GM21529 (cell line): ENCODE measurements around the gene AVPR1A.

ENCODE experiments used
- ATAC-seq: cut with Tn5 transposase; IDR thresholded peaks from one replicate; pipeline ENCODE4 v1.9.1; 2021; ENCODE audit not compliant: unreplicated experiment

Gene AVPR1A

DNA sequence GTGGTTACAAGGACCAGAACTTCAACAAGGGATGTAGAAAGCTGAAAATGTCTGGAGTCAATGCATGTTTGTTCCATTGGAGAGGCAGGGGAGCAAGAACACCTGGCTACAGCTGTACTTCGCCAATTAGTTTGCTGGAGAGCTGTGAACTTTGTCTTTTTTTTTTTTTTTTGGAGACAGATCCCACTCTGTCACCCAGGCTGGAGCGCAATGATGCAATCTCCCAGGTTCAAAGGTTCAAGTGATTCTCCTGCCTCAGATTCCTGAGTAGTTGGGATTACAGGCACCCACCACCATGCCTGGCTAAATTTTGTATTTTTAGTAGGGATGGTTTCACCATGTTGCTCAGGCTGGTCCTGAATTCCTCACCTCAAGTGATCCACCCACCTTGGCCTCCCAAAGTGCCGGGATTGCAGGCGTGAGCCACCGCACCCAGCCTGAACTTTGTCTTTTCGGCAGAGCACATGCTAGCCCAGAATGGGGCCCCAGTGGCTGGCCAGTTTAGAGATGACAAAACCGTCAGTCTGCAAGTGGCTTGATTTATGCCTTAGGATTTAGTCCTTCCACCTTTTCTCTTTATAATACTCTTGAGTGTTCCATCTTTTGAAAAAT lies 55.5 kb downstream of the AVPR1A start:
- ATAC-seq: no peak

DNA sequence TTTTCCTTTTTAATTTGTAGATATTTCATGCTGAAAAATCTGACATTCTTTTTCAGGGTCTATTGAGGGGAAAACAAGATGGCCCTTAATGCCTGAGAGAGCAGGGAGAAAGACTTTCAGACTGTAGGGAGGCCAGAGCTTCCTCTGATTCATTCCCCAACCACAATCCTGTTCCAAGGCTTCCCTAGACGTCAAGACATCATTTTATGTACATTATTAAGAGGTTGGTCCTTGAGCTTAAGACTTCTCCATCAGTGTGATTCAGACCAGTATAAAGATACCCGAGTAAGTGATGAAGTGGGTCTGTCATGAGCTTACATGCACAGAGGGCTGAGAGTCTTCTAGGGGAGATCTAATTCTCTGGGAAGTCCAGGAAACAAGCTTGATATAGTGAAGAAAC lies 57.3 kb downstream of the AVPR1A start:
- no peak for ATAC-seq

DNA sequence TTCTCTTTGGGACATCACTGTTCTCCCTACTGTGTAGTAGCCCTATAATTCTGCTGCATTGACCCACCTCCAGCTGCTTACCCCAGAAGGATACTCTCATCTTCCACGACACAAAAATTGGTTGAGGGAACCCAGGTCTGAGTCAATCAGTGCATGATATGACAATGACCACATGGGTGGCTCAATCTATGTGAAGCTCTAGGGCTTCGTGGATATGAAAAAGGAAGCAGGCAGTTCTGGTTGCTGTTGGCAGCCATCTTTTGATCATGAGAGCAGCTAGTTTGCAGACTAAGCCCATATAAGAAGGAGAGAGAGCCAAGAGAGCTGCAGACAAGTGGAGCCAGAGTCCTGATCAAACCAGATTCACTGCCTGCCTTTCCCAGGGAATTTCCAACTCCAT lies 57.9 kb downstream of the AVPR1A start:
- no peak for ATAC-seq
